B cell (primary cell): ENCODE data around the gene MLXIP. TPM values are rescaled to one million over a fixed set of nuclear protein-coding genes. Genes with fewer than 3 reads are reported as not detected.

Experiments used
- ATAC-seq: fragments of 200-7000 bp; cut with Tn5 transposase; one replicate; pipeline ENCODE4 v1.10.0; 2021; ENCODE audit warnings: low read depth, mild to moderate bottlenecking, moderate number of reproducible peaks, moderate library complexity
- CTCF ChIA-PET: fragments of 350-600 bp; sonication (Branson Sonifier 250); formaldehyde crosslinking; loops from one replicate; lab custom pipeline; 2021; ENCODE audit warnings: antibody characterized with exemption, inconsistent platforms; lab: Charles Lee
- POLR2A ChIA-PET: fragments of 350-600 bp; sonication (Branson Sonifier 250); formaldehyde crosslinking; loops from one replicate; lab custom pipeline; 2021; ENCODE audit warnings: antibody characterized with exemption; lab: Charles Lee
- DNase-seq: peaks from one replicate; pipeline ENCODE4 v3.0.0; 2013
- H2AFZ ChIP-seq: 2 replicates; pipeline ENCODE4 v1.6.1; 2012; ENCODE audit warnings: mild to moderate bottlenecking, low read depth, low read length; ENCODE audit not compliant: insufficient read depth, poor library complexity, severe bottlenecking
- H3K27ac ChIP-seq, 2 donors: 1 replicate in 1 of 2; 2 replicates in 1 of 2; pipeline ENCODE4 v1.5.1; 2012 to 2013; ENCODE audit warnings: low read length in 2 of 2, mild to moderate bottlenecking in 2 of 2, moderate library complexity in 1 of 2
- H3K27me3 ChIP-seq, 4 experiments: fragments of 200-600 bp in 1 of 4; sonication (generic) in 1 of 4; replicated peaks in 1 of 4; 1 replicate in 2 of 4; 2 replicates in 2 of 4; pipeline versions ENCODE4 v1.6.1 to v1.7.0; 2013 to 2016; ENCODE audit warnings: low read length in 3 of 4, mild to moderate bottlenecking in 2 of 4, mixed read lengths in 1 of 4, moderate library complexity in 1 of 4; ENCODE audit not compliant: insufficient read depth in 4 of 4, control insufficient read depth in 3 of 4; ENCODE audit errors: control extremely low read depth in 1 of 4
- H3K36me3 ChIP-seq, 2 experiments: replicated peaks in 1 of 2; 1 replicate in 1 of 2; 2 replicates in 1 of 2; pipeline versions ENCODE4 v1.6.1 to v1.7.1; 2013; ENCODE audit warnings: low read length in 1 of 2; ENCODE audit not compliant: insufficient read depth in 2 of 2, control insufficient read depth in 1 of 2; ENCODE audit errors: control extremely low read depth in 1 of 2, extremely low read depth in 1 of 2
- H3K4me1 ChIP-seq, 2 donors: fragments of 200-600 bp in 1 of 2; sonication (generic) in 1 of 2; 1 replicate in 1 of 2; 2 replicates in 1 of 2; pipeline versions ENCODE4 v1.5.1 to v1.6.1; 2013 to 2017; ENCODE audit warnings: low read length in 2 of 2; ENCODE audit not compliant: control insufficient read depth in 2 of 2, insufficient read depth in 2 of 2
- H3K4me2 ChIP-seq: replicated peaks from 2 replicates; pipeline ENCODE3; 2012; ENCODE audit warnings: mild to moderate bottlenecking, low read depth, low read length; ENCODE audit not compliant: poor library complexity, severe bottlenecking
- H3K4me3 ChIP-seq, 5 experiments: fragments of 200-600 bp in 1 of 5; sonication (generic) in 1 of 5; 1 replicate in 3 of 5; 2 replicates in 2 of 5; pipeline versions ENCODE4 v1.5.1 to v1.7.0; 2011 to 2016; ENCODE audit warnings: low read length in 4 of 5, mild to moderate bottlenecking in 4 of 5, low read depth in 2 of 5, control low read depth in 1 of 5, moderate library complexity in 1 of 5; ENCODE audit not compliant: insufficient read depth in 1 of 5; ENCODE audit errors: control extremely low read depth in 1 of 5, extremely low read depth in 1 of 5
- H3K79me2 ChIP-seq: fragments of 200-600 bp; sonication (generic); one replicate; pipeline ENCODE4 v1.6.0; 2016; ENCODE audit warnings: low read length; ENCODE audit not compliant: control insufficient read depth, insufficient read depth
- H3K9ac ChIP-seq: fragments of 200-600 bp; sonication (generic); 2 replicates; pipeline ENCODE4 v1.6.1; 2017; ENCODE audit warnings: mild to moderate bottlenecking, low read length, moderate library complexity
- H3K9me3 ChIP-seq, 3 donors: one replicate each; pipeline versions ENCODE4 v1.6.1 to v1.7.1; 2013; ENCODE audit warnings: low read length in 2 of 3; ENCODE audit not compliant: control insufficient read depth in 2 of 3, insufficient read depth in 1 of 3; ENCODE audit errors: control extremely low read depth in 1 of 3
- H4K20me1 ChIP-seq: 2 replicates; pipeline ENCODE4 v1.6.0; 2012; ENCODE audit warnings: mild to moderate bottlenecking, low read length; ENCODE audit not compliant: insufficient read depth, control insufficient read depth, poor library complexity, severe bottlenecking
- H3K27ac Mint-ChIP-seq: one replicate; pipeline ENCODE4 v1.8.0; 2021; ENCODE audit warnings: mixed read lengths
- H3K27me3 Mint-ChIP-seq: one replicate; pipeline ENCODE4 v1.8.0; 2021; ENCODE audit warnings: mixed read lengths
- H3K4me1 Mint-ChIP-seq: one replicate; pipeline ENCODE4 v1.8.0; 2021; ENCODE audit warnings: mixed read lengths
- H3K4me3 Mint-ChIP-seq: one replicate; pipeline ENCODE4 v1.8.0; 2021; ENCODE audit warnings: mixed read lengths
- H3K9me3 Mint-ChIP-seq: one replicate; pipeline ENCODE4 v1.8.0; 2022; ENCODE audit warnings: mixed read lengths; ENCODE audit not compliant: insufficient read depth
- EZH2 ChIP-seq: IDR thresholded peaks from 2 replicates; pipeline ENCODE4 v1.6.1; 2012; ENCODE audit warnings: borderline replicate concordance, low read depth, mild to moderate bottlenecking, moderate library complexity, low read length; ENCODE audit not compliant: insufficient read depth, poor library complexity, severe bottlenecking
- WGBS: methylation state at CpG from one replicate; pipeline ENCODE4 v1.1.5; 2013; ENCODE audit warnings: missing lambda C conversion rate; ENCODE audit not compliant: insufficient coverage; 5-methylcytosine and 5-hydroxymethylcytosine counted together
- intact Hi-C: fragments of 100-400 bp; cut with micrococcal nuclease; formaldehyde crosslinking; loops from one replicate; pipeline ENCODE4 v1.10.0; 2022
- polyA plus RNA-seq: library from polyadenylated mRNA; depleted of rRNA; stranded (reverse); fragments of >200 nt; gene quantifications from 2 replicates; pipeline ENCODE4 v1.2.3, GENCODE V29; 2012
- total RNA-seq, 2 donors: library from RNA; stranded (reverse); fragments of 120-200 nt in 1 of 2; gene quantifications; 1 replicate in 1 of 2; 2 replicates in 1 of 2; pipeline versions ENCODE4 v1.2.3 to v1.2.4, GENCODE V29; 2013 to 2022
- TF ChIP-seq, protein P1 (sequence below): fragments of 200-600 bp; IDR thresholded peaks from one replicate; pipeline ENCODE4 v1.8.0; 2022; ENCODE audit warnings: antibody characterized with exemption, mild to moderate bottlenecking

MLXIP gene
- total and polyA plus RNA-seq, 2 donors (not counting 1 experiment from before 2014, with no cell fraction given): 28.1 to 91.2 TPM

- Histone ChIP-seq H3K27me3 (peaks cover 0 to 6% (median 0%) of the 10 kb centered on the region in 4 experiments), H3K79me2 (no peaks in the 10 kb centered on the region), H2AFZ (no peak overlapping the region), H3K4me2 (no peak overlapping the region), H3K9ac (no peak overlapping the region), H3K9me3 (no peaks in the 10 kb centered on the region), H3K27ac (no peak overlapping the region), H4K20me1 (no peaks in the 10 kb centered on the region), H3K4me1 (no peaks in the 10 kb centered on the region), H3K36me3 (no peaks in the 10 kb centered on the region), H3K4me3 (no peak overlapping the region)
- ATAC-seq (no peak), DNase-seq (no peak)
- WGBS: 80% methylated on average over 18 of the region's 22 CpGs
- ChIA-PET POLR2A (no interaction called here), CTCF (interaction anchor here (0.5 to 0.7 kb wide), 2 partner anchors 59 to 136 kb away, joined by 3 read pairs; partner anchors contain the start of gene DIABLO)
- TF ChIP-seq, protein P1, sequence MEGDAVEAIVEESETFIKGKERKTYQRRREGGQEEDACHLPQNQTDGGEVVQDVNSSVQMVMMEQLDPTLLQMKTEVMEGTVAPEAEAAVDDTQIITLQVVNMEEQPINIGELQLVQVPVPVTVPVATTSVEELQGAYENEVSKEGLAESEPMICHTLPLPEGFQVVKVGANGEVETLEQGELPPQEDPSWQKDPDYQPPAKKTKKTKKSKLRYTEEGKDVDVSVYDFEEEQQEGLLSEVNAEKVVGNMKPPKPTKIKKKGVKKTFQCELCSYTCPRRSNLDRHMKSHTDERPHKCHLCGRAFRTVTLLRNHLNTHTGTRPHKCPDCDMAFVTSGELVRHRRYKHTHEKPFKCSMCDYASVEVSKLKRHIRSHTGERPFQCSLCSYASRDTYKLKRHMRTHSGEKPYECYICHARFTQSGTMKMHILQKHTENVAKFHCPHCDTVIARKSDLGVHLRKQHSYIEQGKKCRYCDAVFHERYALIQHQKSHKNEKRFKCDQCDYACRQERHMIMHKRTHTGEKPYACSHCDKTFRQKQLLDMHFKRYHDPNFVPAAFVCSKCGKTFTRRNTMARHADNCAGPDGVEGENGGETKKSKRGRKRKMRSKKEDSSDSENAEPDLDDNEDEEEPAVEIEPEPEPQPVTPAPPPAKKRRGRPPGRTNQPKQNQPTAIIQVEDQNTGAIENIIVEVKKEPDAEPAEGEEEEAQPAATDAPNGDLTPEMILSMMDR: no peak
- TF ChIP-seq EZH2: no peak
- Mint-ChIP-seq H3K4me3 (no peak overlapping the region), H3K4me1 (no peaks in the 10 kb centered on the region), H3K27ac (no peak overlapping the region), H3K27me3 (peaks cover 17% of the 10 kb centered on the region), H3K9me3 (no peaks in the 10 kb centered on the region)
- intact Hi-C loops: no loop called here
Observed at GRCh38 chr12:122166422-122167349, 88.1 kb downstream of the MLXIP start.
